Keratinocyte (primary cell): ENCODE results near the gene NID2.

Experiments
- EZH2 ChIP-seq: IDR thresholded peaks from one replicate; pipeline ENCODE4 v1.6.1; 2012; ENCODE audit warnings: inconsistent platforms, mild to moderate bottlenecking, low read length, moderate library complexity
- TF ChIP-seq, protein P1 (sequence below), 3 experiments: IDR thresholded peaks in 1 of 3; conservative IDR thresholded peaks in 1 of 3; optimal IDR thresholded peaks in 1 of 3; 2 replicates in 2 of 3; 3 replicates in 1 of 3; pipeline versions ENCODE3 to v1.5.1; 2011; ENCODE audit warnings: low read length in 3 of 3, mild to moderate bottlenecking in 3 of 3, moderate library complexity in 2 of 3, control low read depth in 1 of 3, inconsistent platforms in 1 of 3; ENCODE audit not compliant: insufficient read depth in 2 of 3; ENCODE audit errors: extremely low read depth in 1 of 3

DNA sequence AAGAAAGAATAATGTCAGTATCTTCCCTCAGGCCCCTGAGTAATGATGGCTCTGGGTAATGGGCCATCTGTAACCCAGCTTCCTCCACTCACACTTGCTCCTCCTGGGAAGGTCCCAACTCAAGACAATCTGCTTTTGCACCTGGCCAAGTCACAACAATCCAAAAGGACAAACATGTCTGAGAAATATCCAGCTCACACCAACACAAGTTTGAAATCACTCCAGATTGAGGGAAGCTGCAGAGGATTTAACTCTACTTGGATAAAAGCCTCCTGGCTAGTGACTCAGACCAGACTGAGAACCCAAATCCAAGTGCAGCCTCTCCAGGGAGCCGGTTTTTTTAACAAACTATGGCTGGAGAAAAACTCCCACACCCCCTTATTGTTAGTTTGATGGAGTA lies 45.3 kb downstream of the NID2 start:
- TF ChIP-seq, protein P1, sequence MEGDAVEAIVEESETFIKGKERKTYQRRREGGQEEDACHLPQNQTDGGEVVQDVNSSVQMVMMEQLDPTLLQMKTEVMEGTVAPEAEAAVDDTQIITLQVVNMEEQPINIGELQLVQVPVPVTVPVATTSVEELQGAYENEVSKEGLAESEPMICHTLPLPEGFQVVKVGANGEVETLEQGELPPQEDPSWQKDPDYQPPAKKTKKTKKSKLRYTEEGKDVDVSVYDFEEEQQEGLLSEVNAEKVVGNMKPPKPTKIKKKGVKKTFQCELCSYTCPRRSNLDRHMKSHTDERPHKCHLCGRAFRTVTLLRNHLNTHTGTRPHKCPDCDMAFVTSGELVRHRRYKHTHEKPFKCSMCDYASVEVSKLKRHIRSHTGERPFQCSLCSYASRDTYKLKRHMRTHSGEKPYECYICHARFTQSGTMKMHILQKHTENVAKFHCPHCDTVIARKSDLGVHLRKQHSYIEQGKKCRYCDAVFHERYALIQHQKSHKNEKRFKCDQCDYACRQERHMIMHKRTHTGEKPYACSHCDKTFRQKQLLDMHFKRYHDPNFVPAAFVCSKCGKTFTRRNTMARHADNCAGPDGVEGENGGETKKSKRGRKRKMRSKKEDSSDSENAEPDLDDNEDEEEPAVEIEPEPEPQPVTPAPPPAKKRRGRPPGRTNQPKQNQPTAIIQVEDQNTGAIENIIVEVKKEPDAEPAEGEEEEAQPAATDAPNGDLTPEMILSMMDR (optimal IDR thresholded peaks at IDR 0.05 in 1 of 3, IDR thresholded peaks at IDR 0.05 in 1 of 3, conservative IDR thresholded peaks at IDR 0.05 in 1 of 3; ENCODE audit: extremely low read depth in 1 of 3, insufficient read depth in 2 of 3, low read length in 3 of 3) = no peak
- TF ChIP-seq EZH2 = no peak
